ENCODE results near the gene ARHGAP23. TPM values are rescaled to one million over a fixed set of nuclear protein-coding genes. Genes with fewer than 3 reads are reported as not detected.

Gene ARHGAP23
- total RNA-seq, 1 experiment from 2014 or later = 97.9 TPM

DNA sequence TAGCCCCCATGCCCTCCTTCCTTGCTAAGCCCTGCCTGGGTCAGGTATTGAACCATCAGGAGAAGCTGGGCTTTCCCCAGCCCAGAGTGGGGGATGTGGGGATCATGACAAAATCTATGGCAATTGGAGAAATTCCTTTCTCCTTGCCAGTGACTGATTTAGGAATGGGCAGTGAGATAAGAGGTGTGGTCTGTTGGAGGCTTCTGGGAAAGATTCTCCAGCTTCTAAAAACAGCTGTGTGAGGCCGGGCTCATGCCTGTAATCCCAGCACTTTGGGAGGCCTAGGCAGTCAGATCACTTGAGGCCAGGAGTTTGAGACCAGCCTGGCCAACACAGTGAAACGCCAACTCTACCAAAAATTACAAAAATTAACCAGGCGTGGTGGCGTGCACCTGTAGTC, 108.4 kb downstream of the ARHGAP23 start:
- no peaks in the 10 kb centered on the region for H3K9me3 ChIP-seq (ENCODE audit: control insufficient read depth, low read depth, low read length)
- no peak overlapping the region for H3K4me3 Mint-ChIP-seq
- no peaks in the 10 kb centered on the region for H3K4me1 ChIP-seq (ENCODE audit: insufficient read depth, low read length)
- no peak overlapping the region for H4K8ac ChIP-seq (replicated peaks; ENCODE audit: insufficient read length, low read depth, low read length)
- H3K4me1 Mint-ChIP-seq = peaks cover 21 to 49% of the 10 kb centered on the region in 2 experiments
- H3K23ac ChIP-seq (ENCODE audit: insufficient read length, low read depth, low read length) = no peak overlapping the region
- no peak for TF ChIP-seq CTCF (conservative IDR thresholded peaks at IDR 0.05)
- WGBS (ENCODE audit: extremely low coverage, insufficient read length, low lambda C conversion rate) = no CpG with 5 or more reads among the region's 4 CpGs
- no peak overlapping the region for H4K91ac ChIP-seq (ENCODE audit: insufficient read length, low read depth, low read length)
- H3K36me3 Mint-ChIP-seq (ENCODE audit: insufficient read depth in 1 of 3, low read depth in 3 of 3) = no peaks in the 10 kb centered on the region; a peak in 1 of 7 replicates
- no peak overlapping the region for H2BK20ac ChIP-seq (ENCODE audit: low read depth, low read length, poor library complexity, severe bottlenecking)
- H3T11ph ChIP-seq (ENCODE audit: low read length) = no peak overlapping the region
- no peak overlapping the region for H3K9ac ChIP-seq (ENCODE audit: extremely low read depth, insufficient read length, low read length)
- no peak overlapping the region for H3K18ac ChIP-seq (ENCODE audit: insufficient read length, low read depth, low read length)
- H3K9me3 Mint-ChIP-seq = no peaks in the 10 kb centered on the region
- no peaks in the 10 kb centered on the region for H3K27me3 ChIP-seq (ENCODE audit: insufficient read depth, low read length)
- no peak for DNase-seq
- H3K23me2 ChIP-seq (ENCODE audit: insufficient read length, low read depth, low read length, poor library complexity, severe bottlenecking) = no peaks in the 10 kb centered on the region
- H3K56ac ChIP-seq (ENCODE audit: insufficient read length, low read depth, low read length) = no peak overlapping the region
- H3K14ac ChIP-seq (ENCODE audit: insufficient read depth, low read length) = no peak overlapping the region
- H3K79me2 ChIP-seq (ENCODE audit: insufficient read depth, low read length) = no peaks in the 10 kb centered on the region
- H2BK5ac ChIP-seq (ENCODE audit: insufficient read length, low read length) = no peak overlapping the region
- no peaks in the 10 kb centered on the region for H3K79me1 ChIP-seq (ENCODE audit: insufficient read depth, low read depth, low read length, poor library complexity, severe bottlenecking)
- no peak overlapping the region for H2BK12ac ChIP-seq (ENCODE audit: insufficient read length, low read depth, low read length)
- H3K27me3 Mint-ChIP-seq (ENCODE audit: low read depth) = peaks cover 27% of the 10 kb centered on the region
- no peak overlapping the region for H3K4ac ChIP-seq (ENCODE audit: low read depth, low read length)
- H4K5ac ChIP-seq (ENCODE audit: insufficient read length, low read depth, low read length) = no peak overlapping the region
- no peaks in the 10 kb centered on the region for H4K20me1 ChIP-seq (ENCODE audit: control insufficient read depth, insufficient read depth, insufficient read length)
- H2BK15ac ChIP-seq (ENCODE audit: low read depth, low read length) = no peak overlapping the region
- H2AK5ac ChIP-seq (ENCODE audit: insufficient read length, low read length) = no peak overlapping the region
- no peak overlapping the region for H2BK120ac ChIP-seq (ENCODE audit: low read depth, low read length, poor library complexity, severe bottlenecking)
- H3K27ac ChIP-seq (ENCODE audit: insufficient read length, low read depth, low read length) = no peak overlapping the region
- H2AFZ ChIP-seq (ENCODE audit: low read length) = no peak overlapping the region
- H3K4me2 ChIP-seq (ENCODE audit: insufficient read depth, insufficient read length, low read length) = no peak overlapping the region
- no peak overlapping the region for H3K27ac Mint-ChIP-seq
